Activated CD4-positive, CD25-positive, alpha-beta regulatory T cell treated with anti-CD3 and anti-CD28 coated beads, Interleukin-2, amount 50 U/mL, for 24 hours (primary cell): Measurements from ENCODE around the gene GAGE13.
"Not testable (repeated sequence)": the region's sequence is repeated elsewhere in the genome, so short reads cannot be mapped to it uniquely, and the experiment has no call there.

Experiments
- ATAC-seq, 2 donors: fragments of 150-1000 bp; cut with Tn5 transposase; one replicate each; pipeline ENCODE4 v1.10.0; 2021; ENCODE audit warnings: mild to moderate bottlenecking in 1 of 2, moderate library complexity in 1 of 2

Gene GAGE13

DNA sequence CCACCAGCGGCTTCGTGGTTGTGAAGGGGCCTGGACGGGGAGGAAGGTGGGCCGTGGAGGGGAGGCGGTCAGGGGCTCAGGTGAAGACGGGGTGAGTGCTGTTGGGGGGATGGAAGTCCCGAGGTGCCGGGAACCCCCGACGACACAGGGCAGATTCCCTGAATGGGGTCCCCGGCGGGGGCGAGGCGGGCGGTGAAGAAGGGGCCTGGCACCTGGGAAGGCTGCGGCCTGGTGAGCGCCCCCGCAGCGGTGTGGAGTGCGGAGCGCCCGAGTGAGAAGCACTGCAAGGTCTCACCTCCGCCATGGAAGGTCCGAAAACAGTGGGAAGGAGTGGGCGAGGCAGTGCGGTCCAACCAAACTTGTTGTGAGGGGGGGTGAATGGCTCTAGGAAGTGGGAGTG lies 459 bp downstream of the GAGE13 start:
- not testable (repeated sequence) for ATAC-seq

DNA sequence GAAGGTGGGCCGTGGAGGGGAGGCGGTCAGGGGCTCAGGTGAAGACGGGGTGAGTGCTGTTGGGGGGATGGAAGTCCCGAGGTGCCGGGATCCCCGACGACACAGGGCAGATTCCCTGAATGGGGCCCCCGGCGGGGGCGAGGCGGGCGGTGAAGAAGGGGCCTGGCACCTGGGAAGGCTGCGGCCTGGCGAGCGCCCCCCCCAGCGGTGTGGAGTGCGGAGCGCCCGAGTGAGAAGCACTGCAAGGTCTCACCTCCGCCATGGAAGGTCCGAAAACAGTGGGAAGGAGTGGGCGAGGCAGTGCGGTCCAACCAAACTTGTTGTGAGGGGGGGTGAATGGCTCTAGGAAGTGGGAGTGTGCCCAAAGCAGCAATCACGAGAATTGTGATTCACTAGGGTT lies 10.1 kb downstream of the GAGE13 start:
- ATAC-seq, result not testable (repeated sequence)

DNA sequence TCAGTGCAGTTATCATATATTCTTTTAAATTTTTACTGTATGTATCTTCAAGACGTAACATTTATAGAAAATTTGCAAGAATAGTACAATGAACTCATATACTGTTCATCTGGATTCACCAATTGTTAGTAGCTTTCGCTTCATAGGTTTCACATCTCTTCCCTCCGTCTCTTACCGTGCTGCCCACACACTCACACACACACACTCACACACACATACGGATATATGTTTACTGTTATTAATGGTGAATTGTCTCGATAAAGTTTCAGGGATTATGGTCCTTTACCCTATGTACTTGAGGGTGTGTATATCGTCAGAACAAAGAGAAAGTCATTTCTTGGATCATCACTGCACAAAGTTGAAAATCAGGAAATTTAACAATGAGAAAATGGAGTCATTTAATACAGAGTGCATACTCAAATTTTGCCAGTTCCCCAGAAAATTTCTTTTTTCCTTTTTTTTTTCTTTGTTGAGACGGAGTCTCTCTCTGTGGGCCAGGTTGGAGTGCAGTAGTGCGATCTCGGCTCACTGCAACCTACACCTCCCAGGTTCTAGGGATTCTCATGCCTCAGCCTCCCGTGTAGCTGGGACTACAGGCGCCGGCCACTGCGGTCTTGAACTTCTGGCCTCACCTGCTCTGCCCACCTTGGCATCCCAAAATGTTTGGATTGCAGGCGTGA lies 13.3 kb downstream of the GAGE13 start:
- not testable (repeated sequence) for ATAC-seq

DNA sequence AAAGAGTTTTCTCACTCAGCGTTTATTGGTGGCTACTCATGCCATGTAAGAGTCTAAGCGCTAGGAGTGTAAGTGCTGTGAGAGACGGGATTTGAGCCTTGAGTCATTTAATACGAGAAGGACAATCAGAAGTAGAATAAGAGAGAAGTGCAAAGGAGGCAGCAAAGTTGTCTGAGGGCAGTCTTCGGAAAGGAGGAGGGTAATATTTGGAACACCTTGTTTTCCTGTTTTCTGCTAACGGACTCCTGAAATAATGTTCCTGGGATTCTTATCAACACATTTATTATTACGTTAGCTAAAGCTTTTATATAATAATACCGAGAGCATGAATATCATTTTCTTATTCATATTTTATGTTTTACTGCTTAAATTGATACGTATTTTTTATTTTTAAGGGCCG lies 14.0 kb downstream of the GAGE13 start:
- ATAC-seq, result not testable (repeated sequence)

DNA sequence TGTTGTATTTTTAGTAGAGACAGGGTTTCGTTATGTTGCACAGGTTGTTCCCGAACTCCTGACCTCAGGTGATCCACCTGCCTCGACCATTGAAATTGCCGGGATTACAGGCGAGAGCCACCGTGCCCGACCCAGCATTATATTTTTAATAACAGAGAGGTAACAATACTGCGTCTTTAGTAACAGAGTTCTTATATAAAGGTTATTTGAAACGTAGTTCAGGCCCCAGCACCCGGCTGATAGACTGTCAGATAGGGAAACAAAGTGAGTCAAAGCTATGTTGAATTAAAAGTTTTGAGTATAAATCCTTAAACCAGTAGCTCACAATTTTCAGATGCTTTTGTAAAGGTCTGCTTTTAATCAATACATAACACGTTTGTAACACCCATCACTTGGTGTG lies 14.8 kb downstream of the GAGE13 start:
- ATAC-seq, result not testable (repeated sequence)
